ENCODE data around the gene MXRA7. TPM values are rescaled to one million over a fixed set of nuclear protein-coding genes. Genes with fewer than 3 reads are reported as not detected.

Gene MXRA7
- total RNA-seq, 1 experiment from 2014 or later = 77.9 TPM

GRCh38 chr17:76642032-76642561, 68.7 kb downstream of the MXRA7 start:
- POLR2A ChIA-PET = no interaction called here

GRCh38 chr17:76641501-76641900, 69.3 kb downstream of the MXRA7 start:
- intact Hi-C loops (cut with micrococcal nuclease; ENCODE audit: unreplicated experiment) (no loop called here), in situ Hi-C loops (cut with HindIII; ENCODE audit: low pct_unique_long_range_greater_than_20kb, low sequenced_read_pairs) (no loop called here)
- no peak overlapping the region for H3K27ac ChIP-seq (ENCODE audit: low read length)
- no peaks in the 10 kb centered on the region for H3K27me3 ChIP-seq (ENCODE audit: control insufficient read depth, insufficient read depth, low read length)
- DNase-seq (ENCODE audit: low read depth, low spot score) (no peak), ATAC-seq (0 out of 2 replicates have a peak, but pooled peaks have one; percentile 50)
- H3K4me3 ChIP-seq (ENCODE audit: low read depth in 2 of 2, low read length in 2 of 2) = no peak overlapping the region
- POLR2A ChIA-PET = no interaction called here
- no TSS peak for BruUV-seq (replicated peaks)
- H3K36me3 ChIP-seq (ENCODE audit: control insufficient read depth, insufficient read depth, low read length) = no peaks in the 10 kb centered on the region
- TF ChIP-seq CTCF (IDR thresholded peaks at IDR 0.05) (no peak), TCF7L2 (IDR thresholded peaks at IDR 0.05; ENCODE audit: low read depth, low read length) (no peak), SIN3A (IDR thresholded peaks at IDR 0.05; ENCODE audit: borderline replicate concordance, insufficient read depth, low read depth, low read length) (no peak), POLR2AphosphoS5 (IDR thresholded peaks at IDR 0.05; ENCODE audit: low read depth, low read length) (no peak)
- TF ChIP-seq, protein P1, sequence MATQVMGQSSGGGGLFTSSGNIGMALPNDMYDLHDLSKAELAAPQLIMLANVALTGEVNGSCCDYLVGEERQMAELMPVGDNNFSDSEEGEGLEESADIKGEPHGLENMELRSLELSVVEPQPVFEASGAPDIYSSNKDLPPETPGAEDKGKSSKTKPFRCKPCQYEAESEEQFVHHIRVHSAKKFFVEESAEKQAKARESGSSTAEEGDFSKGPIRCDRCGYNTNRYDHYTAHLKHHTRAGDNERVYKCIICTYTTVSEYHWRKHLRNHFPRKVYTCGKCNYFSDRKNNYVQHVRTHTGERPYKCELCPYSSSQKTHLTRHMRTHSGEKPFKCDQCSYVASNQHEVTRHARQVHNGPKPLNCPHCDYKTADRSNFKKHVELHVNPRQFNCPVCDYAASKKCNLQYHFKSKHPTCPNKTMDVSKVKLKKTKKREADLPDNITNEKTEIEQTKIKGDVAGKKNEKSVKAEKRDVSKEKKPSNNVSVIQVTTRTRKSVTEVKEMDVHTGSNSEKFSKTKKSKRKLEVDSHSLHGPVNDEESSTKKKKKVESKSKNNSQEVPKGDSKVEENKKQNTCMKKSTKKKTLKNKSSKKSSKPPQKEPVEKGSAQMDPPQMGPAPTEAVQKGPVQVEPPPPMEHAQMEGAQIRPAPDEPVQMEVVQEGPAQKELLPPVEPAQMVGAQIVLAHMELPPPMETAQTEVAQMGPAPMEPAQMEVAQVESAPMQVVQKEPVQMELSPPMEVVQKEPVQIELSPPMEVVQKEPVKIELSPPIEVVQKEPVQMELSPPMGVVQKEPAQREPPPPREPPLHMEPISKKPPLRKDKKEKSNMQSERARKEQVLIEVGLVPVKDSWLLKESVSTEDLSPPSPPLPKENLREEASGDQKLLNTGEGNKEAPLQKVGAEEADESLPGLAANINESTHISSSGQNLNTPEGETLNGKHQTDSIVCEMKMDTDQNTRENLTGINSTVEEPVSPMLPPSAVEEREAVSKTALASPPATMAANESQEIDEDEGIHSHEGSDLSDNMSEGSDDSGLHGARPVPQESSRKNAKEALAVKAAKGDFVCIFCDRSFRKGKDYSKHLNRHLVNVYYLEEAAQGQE (IDR thresholded peaks at IDR 0.05; ENCODE audit: insufficient read depth in 1 of 2, low read depth in 2 of 2, low read length in 1 of 2) = no peak
- CTCF ChIA-PET = interaction anchor here (0.6 kb wide), 1 partner anchor 12 kb away, joined by 16 read pairs; no protein-coding TSS in a partner anchor
- peaks cover 2% of the 10 kb centered on the region; the same call in 1 of the 2 replicates for H3K9me3 ChIP-seq (ENCODE audit: control insufficient read depth, insufficient read depth, low read depth, low read length)
- H3K4me1 ChIP-seq (ENCODE audit: control insufficient read depth, insufficient read depth, low read length) = no peaks in the 10 kb centered on the region

More at GRCh38 chr17:76642032-76642561, 68.7 kb downstream of the MXRA7 start:
- H3K9me3 ChIP-seq (ENCODE audit: control insufficient read depth, insufficient read depth, low read depth, low read length) = peaks cover 4% of the 10 kb centered on the region; the same call in 1 of the 2 replicates
- no peak overlapping the region for H3K4me3 ChIP-seq (ENCODE audit: low read depth in 2 of 2, low read length in 2 of 2)
- ATAC-seq (no peak), DNase-seq (ENCODE audit: low read depth, low spot score) (no peak)
- no peaks in the 10 kb centered on the region for H3K4me1 ChIP-seq (ENCODE audit: control insufficient read depth, insufficient read depth, low read length)
- no TSS peak for BruUV-seq (replicated peaks)
- no peak overlapping the region for H3K27ac ChIP-seq (ENCODE audit: low read length)
- in situ Hi-C loops (cut with HindIII; ENCODE audit: low pct_unique_long_range_greater_than_20kb, low sequenced_read_pairs) = no loop called here
- H3K27me3 ChIP-seq (ENCODE audit: control insufficient read depth, insufficient read depth, low read length) = no peaks in the 10 kb centered on the region
- H3K36me3 ChIP-seq (ENCODE audit: control insufficient read depth, insufficient read depth, low read length) = no peaks in the 10 kb centered on the region
- TF ChIP-seq TCF7L2 (IDR thresholded peaks at IDR 0.05; ENCODE audit: low read depth, low read length) = no peak
- TF ChIP-seq, protein P1 (IDR thresholded peaks at IDR 0.05; ENCODE audit: insufficient read depth in 1 of 2, low read depth in 2 of 2, low read length in 1 of 2) = no peak
- no peak for TF ChIP-seq CTCF (IDR thresholded peaks at IDR 0.05)
- no peak for TF ChIP-seq SIN3A (IDR thresholded peaks at IDR 0.05; ENCODE audit: borderline replicate concordance, insufficient read depth, low read depth, low read length)
- no peak for TF ChIP-seq POLR2AphosphoS5 (IDR thresholded peaks at IDR 0.05; ENCODE audit: low read depth, low read length)
- intact Hi-C loops (cut with micrococcal nuclease; ENCODE audit: unreplicated experiment) = no loop called here
- CTCF ChIA-PET = interaction anchor here (0.6 kb wide), 1 partner anchor 12 kb away, joined by 16 read pairs; no protein-coding TSS in a partner anchor

All from Panc1 (cell line).